ENCODE measurements around the gene LMNTD2. TPM values are rescaled to one million over a fixed set of nuclear protein-coding genes. Genes with fewer than 3 reads are reported as not detected.

Gene LMNTD2
- total and polyA plus RNA-seq, 2 of the 13 experiments (the other 11 are each of a cell fraction or from before 2014, with no cell fraction given) = 1.1 to 3.1 TPM

DNA sequence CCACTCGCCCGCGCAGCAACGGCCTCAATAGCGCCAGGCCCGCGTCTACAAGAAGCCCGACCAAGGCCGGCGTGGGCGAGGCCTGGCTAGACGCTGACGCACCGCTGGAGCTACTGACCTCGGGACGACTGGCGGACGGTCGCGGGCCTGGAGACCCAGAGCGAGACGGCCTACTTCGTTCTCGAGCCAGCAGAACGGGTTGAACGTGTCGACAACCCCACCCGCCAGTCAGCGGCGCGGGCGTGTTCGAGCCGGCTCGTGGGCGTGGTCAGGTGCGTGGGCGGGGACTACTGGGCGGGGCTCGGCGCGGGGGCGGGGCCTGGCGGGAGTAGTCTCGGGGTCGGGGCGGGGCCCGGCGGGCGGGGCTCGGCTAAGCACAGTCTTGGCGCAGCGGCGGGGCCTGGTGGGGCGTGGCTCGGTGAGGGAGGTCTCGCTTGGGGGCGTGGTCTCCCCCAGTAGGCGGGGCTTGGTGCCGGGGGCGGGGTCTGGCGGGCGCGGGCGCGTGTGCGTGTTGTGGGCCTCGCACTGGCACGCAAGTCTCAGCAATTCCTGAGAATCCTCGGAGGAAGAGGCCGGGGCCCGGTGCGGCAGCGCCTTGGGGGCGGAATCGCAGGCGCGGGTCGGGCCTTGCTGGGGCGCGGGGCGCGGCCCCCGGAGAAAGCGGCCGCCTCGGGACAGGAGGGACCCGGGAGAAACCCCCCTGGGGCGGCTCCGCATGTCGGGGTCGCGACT is 53.4 kb downstream of the LMNTD2 start, which contains the start of gene RNH1 (continued):
- TF ChIP-seq PRDM4 (CRISPR knock-in tag; IDR thresholded peaks at IDR 0.05; ENCODE audit: borderline replicate concordance) = no peak
- no peak for TF ChIP-seq ATF6 (CRISPR knock-in tag; conservative IDR thresholded peaks at IDR 0.05)
- no peak for TF ChIP-seq ESRRA (CRISPR knock-in tag; IDR thresholded peaks at IDR 0.05; ENCODE audit: low read depth)
- TF ChIP-seq ZNF430 (CRISPR knock-in tag; IDR thresholded peaks at IDR 0.05) = peak; percentile 45; the same call in 1 of the 2 replicates
- 0 out of 2 replicates have a peak, but pooled peaks have one; percentile 3 for TF ChIP-seq ZNF607 (CRISPR knock-in tag; IDR thresholded peaks at IDR 0.05; ENCODE audit: borderline replicate concordance)
- no peak for TF ChIP-seq RBM22 (optimal IDR thresholded peaks at IDR 0.05; ENCODE audit: low read length)
- no peak for TF ChIP-seq ZNF713 (CRISPR knock-in tag; IDR thresholded peaks at IDR 0.05)
- no peak for TF ChIP-seq ZNF326 (CRISPR knock-in tag; IDR thresholded peaks at IDR 0.05; ENCODE audit: borderline replicate concordance)
- TF ChIP-seq ZFYVE20 (CRISPR knock-in tag; IDR thresholded peaks at IDR 0.05; ENCODE audit: borderline replicate concordance, low read depth) = no peak
- TF ChIP-seq, protein P1, sequence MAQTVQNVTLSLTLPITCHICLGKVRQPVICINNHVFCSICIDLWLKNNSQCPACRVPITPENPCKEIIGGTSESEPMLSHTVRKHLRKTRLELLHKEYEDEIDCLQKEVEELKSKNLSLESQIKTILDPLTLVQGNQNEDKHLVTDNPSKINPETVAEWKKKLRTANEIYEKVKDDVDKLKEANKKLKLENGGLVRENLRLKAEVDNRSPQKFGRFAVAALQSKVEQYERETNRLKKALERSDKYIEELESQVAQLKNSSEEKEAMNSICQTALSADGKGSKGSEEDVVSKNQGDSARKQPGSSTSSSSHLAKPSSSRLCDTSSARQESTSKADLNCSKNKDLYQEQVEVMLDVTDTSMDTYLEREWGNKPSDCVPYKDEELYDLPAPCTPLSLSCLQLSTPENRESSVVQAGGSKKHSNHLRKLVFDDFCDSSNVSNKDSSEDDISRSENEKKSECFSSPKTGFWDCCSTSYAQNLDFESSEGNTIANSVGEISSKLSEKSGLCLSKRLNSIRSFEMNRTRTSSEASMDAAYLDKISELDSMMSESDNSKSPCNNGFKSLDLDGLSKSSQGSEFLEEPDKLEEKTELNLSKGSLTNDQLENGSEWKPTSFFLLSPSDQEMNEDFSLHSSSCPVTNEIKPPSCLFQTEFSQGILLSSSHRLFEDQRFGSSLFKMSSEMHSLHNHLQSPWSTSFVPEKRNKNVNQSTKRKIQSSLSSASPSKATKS (CRISPR knock-in tag; IDR thresholded peaks at IDR 0.05) = no peak
- TF ChIP-seq ZNF773 (CRISPR knock-in tag; IDR thresholded peaks at IDR 0.05; ENCODE audit: borderline replicate concordance) = no peak
- peak; percentile 73; the same call in 1 of the 2 replicates for TF ChIP-seq TFDP1 (CRISPR knock-in tag; IDR thresholded peaks at IDR 0.05; ENCODE audit: borderline replicate concordance)
- no peak for TF ChIP-seq IKZF1 (IDR thresholded peaks at IDR 0.05)
- TF ChIP-seq, protein P2, sequence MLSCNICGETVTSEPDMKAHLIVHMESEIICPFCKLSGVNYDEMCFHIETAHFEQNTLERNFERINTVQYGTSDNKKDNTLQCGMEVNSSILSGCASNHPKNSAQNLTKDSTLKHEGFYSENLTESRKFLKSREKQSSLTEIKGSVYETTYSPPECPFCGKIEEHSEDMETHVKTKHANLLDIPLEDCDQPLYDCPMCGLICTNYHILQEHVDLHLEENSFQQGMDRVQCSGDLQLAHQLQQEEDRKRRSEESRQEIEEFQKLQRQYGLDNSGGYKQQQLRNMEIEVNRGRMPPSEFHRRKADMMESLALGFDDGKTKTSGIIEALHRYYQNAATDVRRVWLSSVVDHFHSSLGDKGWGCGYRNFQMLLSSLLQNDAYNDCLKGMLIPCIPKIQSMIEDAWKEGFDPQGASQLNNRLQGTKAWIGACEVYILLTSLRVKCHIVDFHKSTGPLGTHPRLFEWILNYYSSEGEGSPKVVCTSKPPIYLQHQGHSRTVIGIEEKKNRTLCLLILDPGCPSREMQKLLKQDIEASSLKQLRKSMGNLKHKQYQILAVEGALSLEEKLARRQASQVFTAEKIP (CRISPR knock-in tag; IDR thresholded peaks at IDR 0.05; ENCODE audit: borderline replicate concordance) = no peak

Measured in HepG2 (cell line).